ENCODE data around the gene BRMS1L. TPM values are rescaled to one million over a fixed set of nuclear protein-coding genes. Genes with fewer than 3 reads are reported as not detected.

The BRMS1L gene
- total and polyA plus RNA-seq, 9 of the 15 experiments (the other 6 are each of a cell fraction or from before 2014, with no cell fraction given): 1.2 to 4.7 (median 3.3) TPM

GRCh38 chr14:35854696-35855270 lies 28.6 kb downstream of the BRMS1L start:
- ATAC-seq (no peak), FAIRE-seq (no peak), DNase-seq (ENCODE audit: extremely low read depth in 1 of 4, low spot score in 3 of 4) (no peak)
- H3K9ac ChIP-seq (ENCODE audit: insufficient read depth in 1 of 2, low read depth in 2 of 2, low read length in 2 of 2): no peak overlapping the region
- H3K27ac ChIP-seq (ENCODE audit: extremely low read depth, low read depth, low read length): no peak overlapping the region
- POLR2A ChIA-PET: interaction anchor here (0.5 kb wide), 1 partner anchor 1067 kb away, joined by 3 read pairs; no protein-coding TSS in a partner anchor
- H3K36me3 ChIP-seq (ENCODE audit: control insufficient read depth, insufficient read depth, low read length): no peaks in the 10 kb centered on the region
- no peaks in the 10 kb centered on the region; a peak in 1 of 5 replicates for H3K4me1 ChIP-seq (replicated peaks in 1 of 2; ENCODE audit: control insufficient read depth in 2 of 2, insufficient read depth in 2 of 2, low read length in 2 of 2)
- H2AFZ ChIP-seq (ENCODE audit: low read depth, low read length): no peak overlapping the region
- TF ChIP-seq CTCF (IDR thresholded peaks at IDR 0.05 in 2 of 3, conservative IDR thresholded peaks at IDR 0.05 in 1 of 3; ENCODE audit: insufficient read depth in 2 of 3, low read depth in 1 of 3, low read length in 3 of 3): no peak
- TF ChIP-seq TEAD2 (tag; IDR thresholded peaks at IDR 0.05): no peak
- TF ChIP-seq RCOR1 (IDR thresholded peaks at IDR 0.05; ENCODE audit: borderline replicate concordance in 1 of 2, low read depth in 2 of 2, low read length in 2 of 2): no peak
- no peak for TF ChIP-seq FOSL1 (tag; conservative IDR thresholded peaks at IDR 0.05)
- TF ChIP-seq MYBL2 (IDR thresholded peaks at IDR 0.05; ENCODE audit: low read depth): no peak
- TF ChIP-seq MYBL2 (CRISPR knock-in tag; IDR thresholded peaks at IDR 0.05; ENCODE audit: borderline replicate concordance): no peak
- TF ChIP-seq PHB2 (IDR thresholded peaks at IDR 0.05; ENCODE audit: low read depth): no peak
- no peak for TF ChIP-seq STAG1 (CRISPR knock-in tag; IDR thresholded peaks at IDR 0.05; ENCODE audit: borderline replicate concordance)
- no peak overlapping the region for H3K4me2 ChIP-seq (ENCODE audit: insufficient read depth, low read length)
- CTCF ChIA-PET (ENCODE audit: low intra/inter-chr PET ratio): no interaction called here
- no peaks in the 10 kb centered on the region for H3K79me2 ChIP-seq (ENCODE audit: control insufficient read depth, insufficient read depth, low read length)
- H3K9me3 ChIP-seq (replicated peaks; ENCODE audit: control insufficient read depth, insufficient read depth, low read depth, low read length): no peaks in the 10 kb centered on the region
- 50% methylated on average over 1 of the region's 1 CpG for WGBS (ENCODE audit: insufficient coverage, low coverage, missing lambda C conversion rate)
- H3K27me3 ChIP-seq (ENCODE audit: control insufficient read depth in 2 of 2, insufficient read depth in 2 of 2, low read length in 2 of 2): no peaks in the 10 kb centered on the region
- BruUV-seq (replicated peaks): no TSS peak
- no peaks in the 10 kb centered on the region for H4K20me1 ChIP-seq (replicated peaks; ENCODE audit: control insufficient read depth, insufficient read depth, low read length)
- intact Hi-C loops (cut with micrococcal nuclease): no loop called here
- H3K4me3 ChIP-seq: no peak overlapping the region
- H3K9me1 ChIP-seq (ENCODE audit: control insufficient read depth, insufficient read depth, low read length): no peaks in the 10 kb centered on the region
- in situ Hi-C loops (cut with MboI): no loop called here

All from K562 (cell line).